Measurements from ENCODE around the gene SUFU. TPM values are rescaled to one million over a fixed set of nuclear protein-coding genes. Genes with fewer than 3 reads are reported as not detected.

The SUFU gene
- total and polyA plus RNA-seq, 2 experiments from 2014 or later, result 10.9 to 18.2 TPM

DNA sequence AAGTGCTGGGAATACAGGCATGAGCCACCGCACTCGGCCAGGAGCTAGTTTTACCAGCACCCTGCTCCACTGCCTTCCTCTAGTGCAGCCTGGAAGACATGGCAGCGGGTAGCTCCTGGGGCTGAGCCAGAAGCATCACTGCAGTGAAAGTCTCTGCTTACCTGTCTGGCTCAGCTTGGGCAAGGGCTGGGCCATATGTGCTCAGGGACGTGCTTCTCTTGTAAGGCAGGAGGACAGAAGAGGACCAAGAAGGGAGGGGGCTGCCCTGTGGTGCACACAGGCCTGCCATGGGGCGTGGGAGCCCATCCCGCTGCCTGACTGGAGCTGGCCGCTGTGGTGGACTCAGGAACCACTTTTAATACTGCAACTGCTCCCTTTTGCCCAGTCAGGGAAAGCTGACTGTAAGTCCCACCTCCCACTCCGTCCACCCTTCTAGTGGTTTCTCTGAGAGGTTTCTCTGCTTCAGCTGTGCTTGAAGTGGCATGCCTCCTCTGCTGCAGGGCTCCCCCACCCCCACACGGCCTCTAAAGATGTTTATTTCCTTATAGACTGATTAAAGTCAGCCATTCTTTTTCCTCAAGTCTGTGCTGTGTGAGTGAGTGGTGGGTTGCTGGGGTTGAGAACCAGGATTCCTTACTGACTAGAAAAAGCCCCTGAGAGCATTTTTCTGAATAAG, 27.2 kb upstream of the SUFU start:
- no peak for DNase-seq (ENCODE audit: low spot score)
- Histone ChIP-seq H3K27me3 (no peaks in the 10 kb centered on the region), H3K27ac (no peak overlapping the region), H3K79me2 (no peaks in the 10 kb centered on the region), H3K4me1 (ENCODE audit: insufficient read depth) (no peaks in the 10 kb centered on the region), H3K36me3 (replicated peaks; ENCODE audit: insufficient read depth, low read depth) (no peaks in the 10 kb centered on the region), H4K20me1 (ENCODE audit: insufficient read depth, poor library complexity, severe bottlenecking) (no peaks in the 10 kb centered on the region), H3K9me2 (replicated peaks; ENCODE audit: insufficient read depth) (no peaks in the 10 kb centered on the region), H2AFZ (no peak overlapping the region), H3K9me3 (ENCODE audit: low read depth) (no peaks in the 10 kb centered on the region), H3K4me3 (no peak overlapping the region), H3K4me2 (no peak overlapping the region)
- TF ChIP-seq EZH2 (IDR thresholded peaks at IDR 0.05; ENCODE audit: borderline replicate concordance) (no peak), EZH2phosphoT487 (IDR thresholded peaks at IDR 0.05; ENCODE audit: low read depth, severe bottlenecking, unreplicated experiment) (no peak)
- TF ChIP-seq, protein P1, sequence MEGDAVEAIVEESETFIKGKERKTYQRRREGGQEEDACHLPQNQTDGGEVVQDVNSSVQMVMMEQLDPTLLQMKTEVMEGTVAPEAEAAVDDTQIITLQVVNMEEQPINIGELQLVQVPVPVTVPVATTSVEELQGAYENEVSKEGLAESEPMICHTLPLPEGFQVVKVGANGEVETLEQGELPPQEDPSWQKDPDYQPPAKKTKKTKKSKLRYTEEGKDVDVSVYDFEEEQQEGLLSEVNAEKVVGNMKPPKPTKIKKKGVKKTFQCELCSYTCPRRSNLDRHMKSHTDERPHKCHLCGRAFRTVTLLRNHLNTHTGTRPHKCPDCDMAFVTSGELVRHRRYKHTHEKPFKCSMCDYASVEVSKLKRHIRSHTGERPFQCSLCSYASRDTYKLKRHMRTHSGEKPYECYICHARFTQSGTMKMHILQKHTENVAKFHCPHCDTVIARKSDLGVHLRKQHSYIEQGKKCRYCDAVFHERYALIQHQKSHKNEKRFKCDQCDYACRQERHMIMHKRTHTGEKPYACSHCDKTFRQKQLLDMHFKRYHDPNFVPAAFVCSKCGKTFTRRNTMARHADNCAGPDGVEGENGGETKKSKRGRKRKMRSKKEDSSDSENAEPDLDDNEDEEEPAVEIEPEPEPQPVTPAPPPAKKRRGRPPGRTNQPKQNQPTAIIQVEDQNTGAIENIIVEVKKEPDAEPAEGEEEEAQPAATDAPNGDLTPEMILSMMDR (IDR thresholded peaks at IDR 0.05; ENCODE audit: poor library complexity), result no peak
- WGBS (ENCODE audit: low lambda C conversion rate, missing lambda C conversion rate), result 84% methylated on average over 9 of the region's 9 CpGs

DNA sequence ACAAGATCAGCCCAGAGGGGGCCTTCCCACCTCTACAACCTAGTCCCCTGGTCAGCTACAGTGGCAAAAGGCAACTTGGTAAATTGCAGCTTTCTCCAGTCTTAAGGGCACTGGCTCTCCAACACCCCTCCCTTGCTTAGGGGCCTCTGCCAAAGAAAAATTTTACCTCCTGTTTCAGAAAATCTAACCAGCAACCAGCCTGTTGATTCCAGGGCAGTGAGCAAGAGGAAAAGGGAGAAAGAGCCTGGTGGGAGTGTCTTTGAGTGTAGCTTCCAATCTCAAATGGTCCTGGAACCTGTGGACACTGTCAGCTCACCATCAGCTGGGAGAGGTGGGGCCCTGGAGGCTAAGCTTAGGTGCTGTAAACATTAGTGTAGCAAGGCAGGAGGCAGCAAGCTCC, 24.1 kb upstream of the SUFU start:
- Histone ChIP-seq H3K4me2 (no peak overlapping the region), H3K9me3 (ENCODE audit: low read depth) (no peaks in the 10 kb centered on the region), H4K20me1 (ENCODE audit: insufficient read depth, poor library complexity, severe bottlenecking) (no peaks in the 10 kb centered on the region), H3K4me1 (ENCODE audit: insufficient read depth) (no peaks in the 10 kb centered on the region), H3K9me2 (replicated peaks; ENCODE audit: insufficient read depth) (no peaks in the 10 kb centered on the region), H3K27me3 (no peaks in the 10 kb centered on the region), H3K36me3 (replicated peaks; ENCODE audit: insufficient read depth, low read depth) (no peaks in the 10 kb centered on the region), H3K4me3 (no peak overlapping the region), H3K27ac (no peak overlapping the region), H3K79me2 (no peaks in the 10 kb centered on the region), H2AFZ (no peak overlapping the region)
- TF ChIP-seq, protein P1 (IDR thresholded peaks at IDR 0.05; ENCODE audit: poor library complexity), result no peak
- TF ChIP-seq EZH2 (IDR thresholded peaks at IDR 0.05; ENCODE audit: borderline replicate concordance) (no peak), EZH2phosphoT487 (IDR thresholded peaks at IDR 0.05; ENCODE audit: low read depth, severe bottlenecking, unreplicated experiment) (no peak)
- DNase-seq (ENCODE audit: low spot score), result no peak

DNA sequence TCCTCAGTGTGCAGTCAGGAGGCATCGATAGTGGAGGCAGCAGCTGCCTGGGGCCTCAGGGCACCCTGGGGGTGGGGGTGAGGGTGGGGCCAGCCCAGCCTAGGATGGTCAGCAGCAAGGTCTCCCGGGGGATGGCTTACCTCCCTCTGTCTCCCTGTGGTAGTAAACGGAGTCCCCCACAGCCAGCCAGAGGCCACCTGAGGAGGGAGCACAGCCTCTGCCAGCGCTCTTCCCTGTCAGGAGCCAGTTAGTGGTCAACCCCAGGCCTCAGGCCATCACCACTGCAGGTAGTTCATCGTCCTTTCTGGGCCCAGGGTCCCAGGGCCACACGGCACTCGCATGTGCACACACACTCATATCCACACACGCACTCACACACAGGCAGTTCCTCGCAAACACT, 23.4 kb upstream of the SUFU start:
- Histone ChIP-seq H3K4me3 (no peak overlapping the region), H3K9me2 (replicated peaks; ENCODE audit: insufficient read depth) (no peaks in the 10 kb centered on the region), H3K36me3 (replicated peaks; ENCODE audit: insufficient read depth, low read depth) (no peaks in the 10 kb centered on the region), H3K27me3 (no peaks in the 10 kb centered on the region), H3K4me1 (ENCODE audit: insufficient read depth) (no peaks in the 10 kb centered on the region), H3K9me3 (ENCODE audit: low read depth) (no peaks in the 10 kb centered on the region), H4K20me1 (ENCODE audit: insufficient read depth, poor library complexity, severe bottlenecking) (no peaks in the 10 kb centered on the region), H3K27ac (no peak overlapping the region), H2AFZ (no peak overlapping the region), H3K4me2 (no peak overlapping the region), H3K79me2 (no peaks in the 10 kb centered on the region)
- TF ChIP-seq EZH2 (IDR thresholded peaks at IDR 0.05; ENCODE audit: borderline replicate concordance) (no peak), EZH2phosphoT487 (IDR thresholded peaks at IDR 0.05; ENCODE audit: low read depth, severe bottlenecking, unreplicated experiment) (no peak)
- TF ChIP-seq, protein P1 (IDR thresholded peaks at IDR 0.05; ENCODE audit: poor library complexity), result no peak
- 85% methylated on average over 9 of the region's 9 CpGs for WGBS (ENCODE audit: low lambda C conversion rate, missing lambda C conversion rate)
- no peak for DNase-seq (ENCODE audit: low spot score)
